NCI-H187 treated with DMSO at 0.1 percent for 48 hours (cell line): Measurements from ENCODE around the gene ALG6.
"Not testable (repeated sequence)": the region's sequence is repeated elsewhere in the genome, so short reads cannot be mapped to it uniquely, and the experiment has no call there.

Source experiments
- DNase-seq: peaks from one replicate; lab custom pipeline; 2025; lab: John Stamatoyannopoulos, UW

The ALG6 gene

DNA sequence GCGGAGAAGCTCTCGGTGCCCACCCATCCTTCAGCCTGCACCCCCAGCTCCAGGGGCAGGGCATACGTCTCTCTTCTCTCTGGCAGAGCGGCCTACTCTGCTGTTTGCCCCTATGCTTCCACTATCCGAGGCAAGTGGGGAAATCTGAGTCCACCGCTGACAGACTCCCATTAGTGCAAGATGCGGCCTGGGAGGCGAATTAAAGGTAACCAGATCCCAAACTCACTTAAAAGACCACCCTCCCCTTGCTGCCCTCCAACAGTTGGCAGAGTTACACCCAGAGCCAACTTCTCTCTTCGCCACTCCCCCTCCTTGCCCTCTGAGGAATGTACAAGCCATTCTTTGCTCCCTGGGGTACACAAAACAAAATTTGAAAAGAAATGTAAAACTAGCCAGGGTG is 38.6 kb upstream of the ALG6 start:
- DNase-seq: no peak

DNA sequence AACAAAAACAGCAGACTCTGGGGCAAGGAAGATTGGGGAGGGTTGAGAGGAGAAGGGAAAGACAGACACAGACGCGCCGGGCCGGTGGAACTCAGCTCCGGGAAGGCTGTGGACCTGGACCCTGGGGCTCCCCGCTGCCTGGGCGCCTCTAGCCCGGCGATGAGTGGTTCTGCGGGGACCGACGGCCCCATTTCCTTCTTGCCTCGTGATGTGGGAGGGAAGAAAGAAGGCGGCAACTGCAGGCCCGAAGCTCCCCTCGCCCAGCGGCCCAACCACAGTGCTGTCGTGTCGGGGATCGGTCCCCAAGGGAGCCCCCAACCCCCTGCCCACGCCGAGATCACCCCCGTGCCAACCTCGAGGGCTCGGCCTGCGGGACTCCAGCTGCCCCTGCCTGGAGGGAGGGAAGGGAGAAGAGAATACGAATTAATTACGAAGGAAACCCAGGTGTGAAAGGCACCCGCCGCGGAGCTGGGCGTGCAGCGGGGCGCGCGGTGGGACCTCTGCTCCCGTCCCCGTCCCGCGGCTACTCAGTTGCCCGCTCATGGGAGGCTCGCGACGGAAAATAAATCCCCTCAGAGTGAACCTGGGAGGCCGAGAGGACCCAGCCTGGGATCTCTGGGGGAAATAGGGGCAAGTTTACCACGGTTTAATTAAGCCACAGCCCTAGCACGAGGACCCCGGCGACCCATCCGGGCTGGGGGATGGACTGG is 37.7 kb upstream of the ALG6 start:
- no peak for DNase-seq

DNA sequence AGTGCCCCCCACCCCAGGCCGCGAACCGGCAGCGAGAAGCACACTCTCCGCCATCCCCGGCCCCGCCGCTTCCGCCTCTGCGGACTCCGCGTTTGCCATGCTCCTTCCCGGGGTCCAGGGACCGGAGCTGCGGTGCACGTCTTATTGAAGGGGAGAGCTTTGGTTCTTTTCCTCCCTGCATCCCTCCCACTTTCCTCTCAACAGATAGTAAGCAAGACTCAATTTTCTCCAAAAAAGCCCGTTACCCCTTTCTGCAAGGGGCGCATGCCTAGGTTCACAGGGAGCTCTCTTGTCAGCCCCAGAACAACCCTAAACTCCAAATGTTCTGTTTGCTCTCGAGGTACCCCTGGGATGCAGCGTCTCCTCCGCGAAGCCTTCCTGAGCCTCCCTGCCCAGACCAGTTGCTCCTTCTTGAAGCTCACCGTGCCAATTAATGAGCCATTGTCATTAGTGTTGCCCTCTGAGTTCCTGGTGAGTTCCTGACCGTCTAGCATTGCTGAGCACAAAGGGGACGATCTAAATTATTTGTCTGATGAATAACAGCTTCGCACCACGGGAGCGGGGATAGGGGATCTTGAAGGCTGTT is 37.0 kb upstream of the ALG6 start:
- DNase-seq: no peak

DNA sequence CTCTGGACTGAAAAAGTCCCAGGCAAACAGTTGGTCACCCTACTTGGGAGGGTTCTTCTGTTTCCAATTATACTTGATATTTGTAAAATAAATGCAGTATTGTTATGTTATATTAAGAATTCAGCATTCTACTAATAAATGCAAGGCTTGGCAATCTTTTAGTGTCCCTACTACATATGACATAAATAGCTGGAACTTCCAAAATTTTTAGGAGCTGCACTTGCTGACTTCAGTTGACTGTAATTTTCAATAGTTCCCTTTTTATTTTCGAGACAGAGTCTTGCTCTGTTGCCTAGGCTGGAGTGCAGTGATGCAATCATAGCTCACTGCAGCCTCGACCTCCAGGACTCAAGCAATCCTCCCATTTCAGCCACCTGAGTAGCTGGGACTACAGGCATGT is 25.0 kb upstream of the ALG6 start:
- no peak for DNase-seq

DNA sequence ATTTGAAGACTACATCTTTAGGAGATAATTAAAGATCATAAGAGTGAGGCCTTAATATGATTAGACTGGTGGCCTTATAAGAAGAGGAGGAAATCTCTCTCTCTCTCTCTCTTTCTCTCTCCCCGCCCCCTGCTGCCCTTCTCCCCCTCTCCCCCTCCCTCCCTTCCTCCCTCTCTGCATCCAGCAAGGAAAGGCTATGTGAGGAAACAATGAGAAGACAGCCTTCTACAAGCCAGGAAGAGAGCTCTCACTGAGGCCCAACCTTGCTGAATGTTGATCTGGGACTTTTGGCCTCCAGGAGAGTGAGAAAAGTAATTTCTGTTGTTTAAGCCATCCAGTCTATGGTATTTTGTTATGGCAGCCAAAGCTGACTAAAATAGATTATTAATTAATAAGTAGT is 23.5 kb upstream of the ALG6 start:
- DNase-seq: no peak

DNA sequence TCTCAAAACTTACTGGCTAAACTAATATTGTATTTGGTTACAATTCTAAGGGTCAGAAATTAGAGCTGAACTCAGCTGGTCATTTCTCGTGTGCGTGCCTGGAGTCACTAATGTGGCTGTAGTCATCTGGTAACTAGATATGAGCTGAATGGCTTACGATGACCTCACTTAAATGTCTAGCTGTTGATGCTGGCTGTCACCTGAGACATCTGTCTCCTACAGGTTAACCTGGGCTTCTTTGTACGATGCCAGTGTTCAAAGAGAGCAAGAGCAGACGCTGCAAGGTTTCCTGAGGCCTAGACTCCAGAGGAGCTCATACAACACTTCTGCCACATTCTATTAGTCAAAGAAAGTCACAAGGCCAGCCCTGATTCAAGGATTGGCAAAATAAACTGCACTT is 17.1 kb upstream of the ALG6 start:
- no peak for DNase-seq

DNA sequence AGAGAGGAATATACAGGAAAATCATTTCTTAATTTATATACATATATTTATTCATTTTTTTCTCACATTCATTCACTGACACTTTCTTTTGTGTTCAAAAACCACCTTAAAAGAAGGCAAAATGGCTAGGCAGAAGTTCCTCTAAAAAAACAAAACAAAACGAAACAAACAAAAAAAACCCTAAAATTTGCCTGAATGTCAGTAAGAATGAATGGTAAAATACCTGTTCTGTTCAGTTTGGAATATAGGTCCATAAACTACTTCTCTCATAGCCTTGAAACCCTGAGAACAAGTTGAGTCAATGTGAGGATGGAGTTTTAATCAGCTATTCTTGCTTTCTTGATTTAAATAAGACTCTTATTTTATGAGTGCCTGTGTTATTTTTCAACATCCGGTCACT is 14.7 kb upstream of the ALG6 start:
- no peak for DNase-seq

DNA sequence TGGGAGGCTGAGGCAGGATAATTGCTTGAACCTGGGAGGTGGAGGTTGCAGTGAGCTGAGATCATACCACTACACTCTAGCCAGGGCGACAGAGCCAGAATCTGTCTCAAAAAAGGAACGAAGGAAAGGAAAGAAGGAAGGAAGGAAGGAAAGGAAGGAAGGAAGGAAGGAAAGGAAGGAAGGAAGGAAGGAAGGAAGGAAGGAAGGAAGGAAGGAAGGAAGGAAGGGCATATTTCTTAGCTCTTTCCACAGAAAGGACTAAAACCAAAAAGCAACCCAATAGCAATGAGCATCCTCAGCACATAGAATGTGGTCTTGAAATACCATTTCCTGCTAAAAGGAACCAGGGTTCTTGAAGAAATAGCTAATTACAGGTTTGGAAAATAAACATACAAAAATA is 11.2 kb upstream of the ALG6 start:
- not testable (repeated sequence) for DNase-seq

DNA sequence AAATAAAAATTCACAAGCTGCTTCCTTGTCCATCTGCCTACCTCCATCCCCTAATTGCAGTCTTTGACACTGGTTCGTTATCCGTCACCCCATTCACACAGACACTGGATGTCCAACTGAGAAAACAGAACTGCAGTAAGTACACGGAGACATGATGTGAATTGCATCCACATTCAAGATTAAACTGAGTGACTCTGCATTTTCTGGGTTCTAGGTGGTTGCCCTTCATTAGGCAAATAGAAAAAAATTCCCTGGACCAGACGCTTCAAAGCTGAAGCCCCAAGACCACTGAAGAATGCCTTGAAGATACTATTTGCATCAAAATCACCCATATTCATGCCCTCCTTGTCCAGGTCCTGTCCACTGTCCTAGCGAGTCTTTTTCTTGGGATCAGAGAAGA is 7.9 kb upstream of the ALG6 start:
- DNase-seq: no peak

DNA sequence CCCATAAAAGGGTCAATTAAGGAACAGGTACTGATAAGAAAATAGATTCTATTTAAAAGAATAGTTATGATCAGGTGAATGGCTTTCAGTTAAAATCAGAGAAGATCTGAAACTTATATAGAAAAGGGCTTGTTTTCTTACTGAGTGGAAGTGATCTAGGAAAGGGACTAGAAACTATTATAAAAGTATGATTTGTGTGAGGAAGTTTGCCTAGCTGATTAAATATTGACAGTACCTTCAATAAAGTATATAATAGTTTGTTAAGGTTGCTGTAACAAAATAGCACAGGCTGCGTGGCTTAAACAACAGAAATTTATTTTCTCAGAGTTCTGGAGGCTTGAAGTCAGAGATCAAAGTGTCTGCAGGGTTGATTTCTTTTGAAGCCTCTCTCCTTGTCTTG is 5.4 kb upstream of the ALG6 start:
- DNase-seq: no peak

DNA sequence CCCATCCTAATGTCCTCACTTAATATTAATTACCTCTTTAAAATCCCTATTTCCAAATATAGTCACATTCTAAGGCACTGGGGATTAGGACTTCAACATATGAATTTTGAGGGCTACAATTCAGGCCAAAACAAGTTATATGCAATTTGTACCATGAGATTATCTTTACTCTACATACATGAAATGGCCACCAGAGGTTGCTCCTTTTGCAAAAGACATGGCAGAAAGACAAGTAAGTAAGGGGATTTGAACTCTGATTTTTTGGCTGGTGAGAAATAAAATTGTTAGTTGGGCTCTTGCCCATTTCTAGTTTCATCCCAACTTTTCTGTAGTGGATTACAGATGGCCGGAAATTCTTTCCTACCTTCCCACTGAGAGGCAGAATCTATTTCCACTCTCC is 4.8 kb upstream of the ALG6 start:
- no peak for DNase-seq

DNA sequence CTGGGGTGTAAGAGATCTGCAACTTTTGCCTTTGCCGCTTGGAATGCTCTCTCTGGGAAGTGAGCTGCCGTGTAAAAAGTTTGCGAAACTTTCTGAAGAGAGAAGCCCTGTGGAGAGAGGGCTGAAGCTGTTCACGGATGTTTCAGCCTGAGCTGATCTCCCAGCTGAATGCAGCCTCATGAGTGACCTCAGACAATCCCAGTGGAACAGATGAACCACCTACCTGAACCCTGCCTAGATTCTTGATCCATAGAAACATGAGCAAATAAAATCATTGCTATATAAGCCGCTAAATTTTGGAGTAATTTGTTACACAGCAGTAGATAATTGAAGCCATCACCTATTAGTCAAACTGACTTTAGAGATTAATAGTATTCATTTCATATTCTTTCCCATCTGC is 4.4 kb upstream of the ALG6 start:
- no peak for DNase-seq

DNA sequence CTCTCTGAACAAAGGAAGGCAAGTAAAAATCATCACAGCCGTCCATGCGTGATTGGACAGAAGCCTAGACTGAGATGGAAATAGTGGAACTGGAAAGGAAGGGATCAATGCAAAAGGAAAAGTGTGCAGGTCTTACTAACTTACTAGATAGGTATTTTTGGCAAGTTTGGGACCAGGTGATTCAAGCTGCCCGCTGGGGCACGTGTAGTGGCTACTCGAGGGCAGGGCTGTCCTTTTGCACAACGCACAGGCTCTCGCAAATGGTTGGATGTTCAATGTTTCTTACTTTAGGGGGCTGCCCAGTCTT is 566 bp upstream of the ALG6 start:
- DNase-seq: no peak

DNA sequence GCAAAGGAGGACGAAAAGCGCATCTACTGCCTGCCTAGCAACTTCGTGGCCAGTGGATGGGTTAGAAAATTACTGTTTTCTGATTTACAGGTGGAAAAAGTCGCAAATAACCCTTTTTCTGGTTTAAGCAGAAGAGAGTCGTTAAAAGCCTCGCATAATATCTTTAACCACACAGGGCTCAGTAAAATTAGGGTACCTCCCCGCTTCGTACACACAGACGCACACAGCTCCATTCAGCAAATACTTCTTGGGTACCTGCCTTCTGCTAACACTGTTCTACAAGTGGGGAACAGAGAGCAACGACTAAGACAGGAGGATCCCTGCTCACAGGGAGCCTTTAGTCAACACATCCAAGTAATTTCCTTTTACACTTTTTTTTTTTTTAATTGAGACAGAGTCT is 704 bp downstream of the ALG6 start:
- DNase-seq: no peak

DNA sequence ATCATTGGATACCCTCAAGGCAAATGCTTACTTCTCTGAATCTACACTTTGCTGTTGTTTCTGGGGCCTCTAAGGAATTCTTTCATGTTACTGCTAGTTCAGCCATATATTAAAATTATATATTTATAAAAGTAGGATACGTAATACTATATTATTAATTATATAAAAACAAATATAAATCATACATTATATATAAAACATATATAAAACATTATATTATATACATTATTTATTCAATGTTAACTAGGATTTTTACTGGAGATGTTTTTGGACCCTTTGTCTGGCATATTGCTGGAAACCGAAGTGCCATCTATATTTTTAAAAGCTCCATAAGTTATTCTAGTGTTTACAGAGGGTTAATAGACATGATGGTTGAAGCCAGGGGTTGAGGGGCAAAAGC is 12.2 kb downstream of the ALG6 start:
- no peak for DNase-seq

DNA sequence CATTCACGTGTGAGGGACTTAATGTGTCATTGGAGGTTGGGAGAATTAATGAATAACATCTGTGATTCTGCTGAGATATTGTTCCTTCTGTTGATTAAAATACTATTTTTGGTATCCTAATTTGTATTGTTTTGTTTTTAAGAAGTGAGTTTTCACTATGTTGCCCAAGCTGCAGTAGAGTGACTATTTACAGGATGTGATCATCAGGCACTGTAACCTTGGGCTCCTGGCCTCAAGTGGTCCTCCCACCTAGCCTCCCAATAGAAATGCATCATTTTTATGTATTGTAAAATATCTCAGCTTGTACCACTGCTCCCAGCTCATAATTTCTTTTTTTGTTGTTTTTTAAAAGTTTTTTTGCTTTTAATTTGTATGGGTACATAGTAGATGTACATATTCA is 14.3 kb downstream of the ALG6 start:
- no peak for DNase-seq

DNA sequence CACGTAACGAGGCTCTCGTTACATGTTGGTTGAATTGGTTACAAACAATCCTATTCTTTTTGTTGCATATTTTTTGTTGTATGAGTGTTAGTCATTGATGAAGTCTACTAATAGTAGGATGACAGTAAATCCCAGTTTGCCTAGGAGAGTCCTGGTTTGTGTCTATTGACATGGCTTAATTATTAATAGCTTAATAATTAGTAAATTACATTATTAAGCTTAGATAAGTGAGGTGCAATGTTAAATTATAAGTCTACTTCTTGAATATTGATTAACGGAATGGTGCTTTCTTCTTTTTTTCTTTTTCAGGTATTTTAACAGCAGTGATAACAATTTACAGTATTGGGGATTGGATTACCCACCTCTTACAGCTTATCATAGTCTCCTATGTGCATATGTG is 34.5 kb downstream of the ALG6 start:
- no peak for DNase-seq

DNA sequence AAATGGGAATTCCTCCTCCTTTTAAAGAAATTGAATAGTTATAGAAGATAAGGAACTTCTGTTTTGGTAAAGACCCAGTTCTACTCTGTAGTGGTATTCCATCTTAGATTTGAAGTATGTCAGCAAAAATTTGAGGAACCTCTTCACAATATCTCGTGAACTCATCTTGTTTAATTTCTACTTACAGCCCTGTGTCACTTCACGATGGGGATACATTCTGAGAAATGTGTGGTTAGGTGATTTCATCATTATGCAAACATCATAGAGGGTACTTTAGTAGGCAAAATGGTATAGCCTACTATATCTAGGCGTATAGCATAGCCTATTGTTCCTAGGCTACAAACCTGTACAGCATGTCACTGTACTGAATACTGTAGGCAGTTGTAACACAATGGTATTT is 36.0 kb downstream of the ALG6 start:
- DNase-seq: no peak

DNA sequence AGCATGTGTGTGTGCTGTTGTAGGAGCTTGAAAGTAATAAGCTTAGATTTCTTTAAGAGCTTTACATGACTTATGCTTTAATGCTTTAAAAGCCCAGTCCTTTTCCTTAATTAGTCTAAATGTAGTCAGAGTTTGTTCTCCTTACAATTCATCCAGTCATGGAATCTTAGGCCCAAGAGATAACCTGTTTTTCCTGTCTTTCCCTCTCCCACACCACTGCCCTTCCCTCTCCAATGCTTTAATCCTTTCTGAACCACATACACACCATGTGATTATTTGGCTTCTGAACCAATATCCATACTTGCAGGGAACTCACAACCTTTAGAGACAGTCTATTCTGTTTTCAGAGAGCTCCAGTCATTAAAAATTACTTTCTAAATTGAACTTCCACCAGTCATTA is 37.6 kb downstream of the ALG6 start:
- DNase-seq: no peak

DNA sequence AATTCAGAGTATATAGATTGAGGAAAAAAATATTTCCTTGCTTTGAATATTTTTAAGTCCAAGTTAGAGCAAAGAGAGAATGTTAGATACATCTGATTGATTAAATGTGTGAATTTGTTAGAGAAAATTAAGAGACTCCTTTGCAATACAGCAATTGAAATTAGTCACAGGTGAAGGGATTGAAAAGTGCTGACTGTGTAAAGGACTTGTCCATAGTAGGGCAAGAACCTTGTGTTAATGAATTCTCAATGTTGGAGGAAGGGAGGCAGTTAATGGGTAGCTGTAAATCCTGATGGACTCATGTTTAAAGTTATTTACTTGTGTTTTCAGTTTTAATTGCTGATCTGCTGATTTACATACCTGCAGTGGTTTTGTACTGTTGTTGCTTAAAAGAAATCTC is 38.6 kb downstream of the ALG6 start:
- no peak for DNase-seq

DNA sequence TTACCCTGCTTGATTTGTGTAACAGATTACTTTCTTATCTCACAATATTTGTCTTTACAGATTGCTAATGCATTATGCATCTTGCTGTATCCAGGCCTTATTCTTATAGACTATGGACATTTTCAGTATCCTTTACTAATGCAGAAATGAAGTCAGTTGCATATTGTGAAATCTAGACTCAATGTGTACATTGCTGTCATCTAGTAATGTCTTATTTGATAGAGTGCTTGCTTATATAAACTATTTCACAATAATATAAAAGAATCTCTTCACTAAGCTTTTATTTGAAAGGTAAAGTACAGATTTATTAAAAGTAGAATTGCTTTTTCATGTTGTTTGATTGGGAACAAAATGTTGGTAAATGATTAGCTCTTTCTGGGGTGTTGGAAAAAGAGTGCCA is 39.6 kb downstream of the ALG6 start:
- DNase-seq: no peak

DNA sequence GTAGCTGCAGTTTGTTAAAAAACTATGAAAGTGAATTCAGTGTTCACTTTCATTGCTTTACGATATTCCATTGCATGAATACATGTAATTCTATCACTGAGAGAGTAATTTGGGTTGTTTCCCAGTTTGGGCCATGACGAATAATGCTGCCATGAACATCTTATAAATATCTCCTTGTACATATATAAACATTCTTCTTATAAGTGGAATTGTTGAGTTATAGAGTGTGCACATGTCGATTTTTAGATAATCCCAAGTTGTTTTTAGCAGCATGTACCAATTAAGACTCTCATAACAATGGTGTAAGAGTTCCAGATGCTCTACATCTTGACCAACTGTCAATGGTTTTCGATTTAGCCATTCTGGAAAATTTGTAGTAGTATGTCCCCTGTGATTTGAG is 40.9 kb downstream of the ALG6 start:
- DNase-seq: no peak

DNA sequence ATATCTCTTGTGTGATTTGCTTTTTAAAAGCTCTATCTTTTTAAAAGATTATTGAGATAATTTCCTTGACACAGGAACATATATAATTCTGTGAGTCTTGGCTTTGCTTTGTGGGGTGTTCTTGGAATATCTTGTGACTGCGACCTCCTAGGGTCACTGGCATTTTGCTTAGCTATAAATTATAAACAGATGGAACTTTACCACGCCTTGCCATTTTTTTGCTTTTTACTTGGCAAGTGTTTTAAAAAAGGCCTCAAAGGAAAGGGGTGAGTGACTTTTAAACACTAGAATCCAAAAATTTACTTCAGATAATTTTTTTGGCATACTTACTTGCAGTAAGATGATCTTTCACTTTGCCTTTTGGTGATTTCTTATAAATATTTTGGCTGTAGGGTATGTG is 43.6 kb downstream of the ALG6 start:
- no peak for DNase-seq

DNA sequence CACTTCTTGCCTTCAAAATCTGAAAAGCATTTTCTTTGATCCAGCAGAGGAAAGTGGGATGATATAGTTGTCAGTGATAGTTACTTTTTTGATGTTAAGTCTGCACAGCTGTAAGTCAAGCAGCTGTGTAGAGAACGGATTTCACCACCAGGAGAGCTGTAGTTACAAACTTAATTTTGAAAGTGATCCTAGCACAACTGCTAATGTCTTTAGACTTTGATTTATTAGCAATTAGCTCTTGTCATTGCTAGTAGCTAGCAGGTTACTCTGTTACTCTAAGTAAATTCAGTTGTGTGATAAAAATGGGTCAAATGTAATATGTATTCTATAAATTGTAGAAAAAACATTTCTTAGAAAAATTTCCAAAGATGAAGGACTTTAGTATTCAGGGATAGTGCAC is 46.0 kb downstream of the ALG6 start:
- DNase-seq: no peak
